ENCODE data around the gene STARD3NL. TPM values are rescaled to one million over a fixed set of nuclear protein-coding genes. Genes with fewer than 3 reads are reported as not detected.
A peak's percentile ranks its signal among the peaks of the same experiment; 100 is the strongest.

STARD3NL gene
- total RNA-seq, 1 experiment from 2014 or later = 30.6 TPM

- no peak for ATAC-seq
- POLR2A ChIA-PET = interaction anchor here (0.6 kb wide), 1 partner anchor 426 kb away, joined by 3 read pairs; no protein-coding TSS in a partner anchor
Observed at GRCh38 chr7:38179776-38180226, 1.8 kb downstream of the STARD3NL start.

GRCh38 chr7:38181111-38181510, 3.1 kb downstream of the STARD3NL start:
- CTCF ChIA-PET = interaction anchor here (0.6 to 2.7 kb wide), 4 partner anchors 35 to 186 kb away, joined by 3 to 11 read pairs (median 4); no protein-coding TSS in a partner anchor
- peaks cover 6% of the 10 kb centered on the region for H3K36me3 Mint-ChIP-seq
- H3K27me3 Mint-ChIP-seq (ENCODE audit: low read depth) = peaks cover 2% of the 10 kb centered on the region; the same call in 1 of the 2 replicates
- H3K4me1 Mint-ChIP-seq = peaks cover 27% of the 10 kb centered on the region
- TF ChIP-seq TP53 (CRISPR knock-in tag; IDR thresholded peaks at IDR 0.05) = no peak
- TF ChIP-seq, protein P1, sequence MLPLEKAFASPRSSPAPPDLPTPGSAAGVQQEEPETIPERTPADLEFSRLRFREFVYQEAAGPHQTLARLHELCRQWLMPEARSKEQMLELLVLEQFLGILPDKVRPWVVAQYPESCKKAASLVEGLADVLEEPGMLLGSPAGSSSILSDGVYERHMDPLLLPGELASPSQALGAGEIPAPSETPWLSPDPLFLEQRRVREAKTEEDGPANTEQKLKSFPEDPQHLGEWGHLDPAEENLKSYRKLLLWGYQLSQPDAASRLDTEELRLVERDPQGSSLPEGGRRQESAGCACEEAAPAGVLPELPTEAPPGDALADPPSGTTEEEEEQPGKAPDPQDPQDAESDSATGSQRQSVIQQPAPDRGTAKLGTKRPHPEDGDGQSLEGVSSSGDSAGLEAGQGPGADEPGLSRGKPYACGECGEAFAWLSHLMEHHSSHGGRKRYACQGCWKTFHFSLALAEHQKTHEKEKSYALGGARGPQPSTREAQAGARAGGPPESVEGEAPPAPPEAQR (CRISPR knock-in tag; IDR thresholded peaks at IDR 0.05) = no peak
- POLR2A ChIA-PET = no interaction called here
- ATAC-seq = no peak
- no peak for DNase-seq (ENCODE audit: low spot score)
- peaks cover 2% of the 10 kb centered on the region for H3K9me3 Mint-ChIP-seq
- H3K27ac Mint-ChIP-seq = no peak overlapping the region
- H3K4me3 Mint-ChIP-seq = no peak overlapping the region

More at GRCh38 chr7:38179776-38180226, 1.8 kb downstream of the STARD3NL start:
- Mint-ChIP-seq H3K27me3 (ENCODE audit: low read depth) (peaks cover 11% of the 10 kb centered on the region), H3K27ac (peak overlapping the region; percentile 1; the same call in 1 of the 2 replicates), H3K9me3 (peaks cover 14% of the 10 kb centered on the region), H3K4me1 (peaks cover 18% of the 10 kb centered on the region), H3K4me3 (peak overlapping the region; percentile 91), H3K36me3 (peaks cover 6% of the 10 kb centered on the region)
- CTCF ChIA-PET = interaction anchor here (0.5 to 1.6 kb wide), 3 partner anchors 36 to 451 kb away, joined by 3 to 6 read pairs (median 5); partner anchors contain the start of gene AMPH
- no peak for DNase-seq (ENCODE audit: low spot score)
- TF ChIP-seq SP1 (CRISPR knock-in tag; conservative IDR thresholded peaks at IDR 0.05) (no peak), E2F4 (CRISPR knock-in tag; IDR thresholded peaks at IDR 0.05; ENCODE audit: borderline replicate concordance, low read depth) (no peak), CTCF (IDR thresholded peaks at IDR 0.05) (no peak), ZNF317 (CRISPR knock-in tag; IDR thresholded peaks at IDR 0.05; ENCODE audit: borderline replicate concordance, low read depth) (no peak), ESRRA (CRISPR knock-in tag; IDR thresholded peaks at IDR 0.05; ENCODE audit: borderline replicate concordance) (no peak), GRHL2 (CRISPR knock-in tag; IDR thresholded peaks at IDR 0.05; ENCODE audit: insufficient replicate concordance, severe bottlenecking) (no peak), ZNF671 (CRISPR knock-in tag; IDR thresholded peaks at IDR 0.05) (no peak)

- H3K9me3 Mint-ChIP-seq = no peaks in the 10 kb centered on the region
- ChIA-PET POLR2A (no interaction called here), CTCF (interaction anchor here (1.0 to 2.7 kb wide), 2 partner anchors 33 to 40 kb away, joined by 3 to 11 read pairs; no protein-coding TSS in a partner anchor)
- H3K4me3 Mint-ChIP-seq = no peak overlapping the region
- H3K27me3 Mint-ChIP-seq (ENCODE audit: low read depth) = no peaks in the 10 kb centered on the region
- no peak for DNase-seq (ENCODE audit: low spot score)
- no peak for ATAC-seq
- no peak overlapping the region for H3K27ac Mint-ChIP-seq
- peaks cover 36% of the 10 kb centered on the region for H3K4me1 Mint-ChIP-seq
- peaks cover 6% of the 10 kb centered on the region for H3K36me3 Mint-ChIP-seq
- TF ChIP-seq ZNF317 (CRISPR knock-in tag; IDR thresholded peaks at IDR 0.05; ENCODE audit: borderline replicate concordance, low read depth) (no peak), ZNF396 (CRISPR knock-in tag; IDR thresholded peaks at IDR 0.05; ENCODE audit: borderline replicate concordance) (no peak), RELA (CRISPR knock-in tag; IDR thresholded peaks at IDR 0.05; ENCODE audit: borderline replicate concordance) (no peak), NR3C1 (CRISPR knock-in tag; conservative IDR thresholded peaks at IDR 0.05; ENCODE audit: low read depth) (no peak), FOXK1 (CRISPR knock-in tag; IDR thresholded peaks at IDR 0.05) (no peak), OVOL2 (CRISPR knock-in tag; IDR thresholded peaks at IDR 0.05; ENCODE audit: borderline replicate concordance) (no peak), ZNF671 (CRISPR knock-in tag; IDR thresholded peaks at IDR 0.05) (no peak), NR2C2 (CRISPR knock-in tag; IDR thresholded peaks at IDR 0.05) (no peak), RORB (CRISPR knock-in tag; IDR thresholded peaks at IDR 0.05) (no peak), ZBTB43 (CRISPR knock-in tag; IDR thresholded peaks at IDR 0.05) (no peak), SP1 (CRISPR knock-in tag; conservative IDR thresholded peaks at IDR 0.05) (no peak), TP53 (CRISPR knock-in tag; IDR thresholded peaks at IDR 0.05) (no peak), ZMAT4 (CRISPR knock-in tag; IDR thresholded peaks at IDR 0.05) (no peak)
- TF ChIP-seq, protein P2, sequence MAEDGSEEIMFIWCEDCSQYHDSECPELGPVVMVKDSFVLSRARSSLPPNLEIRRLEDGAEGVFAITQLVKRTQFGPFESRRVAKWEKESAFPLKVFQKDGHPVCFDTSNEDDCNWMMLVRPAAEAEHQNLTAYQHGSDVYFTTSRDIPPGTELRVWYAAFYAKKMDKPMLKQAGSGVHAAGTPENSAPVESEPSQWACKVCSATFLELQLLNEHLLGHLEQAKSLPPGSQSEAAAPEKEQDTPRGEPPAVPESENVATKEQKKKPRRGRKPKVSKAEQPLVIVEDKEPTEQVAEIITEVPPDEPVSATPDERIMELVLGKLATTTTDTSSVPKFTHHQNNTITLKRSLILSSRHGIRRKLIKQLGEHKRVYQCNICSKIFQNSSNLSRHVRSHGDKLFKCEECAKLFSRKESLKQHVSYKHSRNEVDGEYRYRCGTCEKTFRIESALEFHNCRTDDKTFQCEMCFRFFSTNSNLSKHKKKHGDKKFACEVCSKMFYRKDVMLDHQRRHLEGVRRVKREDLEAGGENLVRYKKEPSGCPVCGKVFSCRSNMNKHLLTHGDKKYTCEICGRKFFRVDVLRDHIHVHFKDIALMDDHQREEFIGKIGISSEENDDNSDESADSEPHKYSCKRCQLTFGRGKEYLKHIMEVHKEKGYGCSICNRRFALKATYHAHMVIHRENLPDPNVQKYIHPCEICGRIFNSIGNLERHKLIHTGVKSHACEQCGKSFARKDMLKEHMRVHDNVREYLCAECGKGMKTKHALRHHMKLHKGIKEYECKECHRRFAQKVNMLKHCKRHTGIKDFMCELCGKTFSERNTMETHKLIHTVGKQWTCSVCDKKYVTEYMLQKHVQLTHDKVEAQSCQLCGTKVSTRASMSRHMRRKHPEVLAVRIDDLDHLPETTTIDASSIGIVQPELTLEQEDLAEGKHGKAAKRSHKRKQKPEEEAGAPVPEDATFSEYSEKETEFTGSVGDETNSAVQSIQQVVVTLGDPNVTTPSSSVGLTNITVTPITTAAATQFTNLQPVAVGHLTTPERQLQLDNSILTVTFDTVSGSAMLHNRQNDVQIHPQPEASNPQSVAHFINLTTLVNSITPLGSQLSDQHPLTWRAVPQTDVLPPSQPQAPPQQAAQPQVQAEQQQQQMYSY (CRISPR knock-in tag; IDR thresholded peaks at IDR 0.05) = no peak
- TF ChIP-seq, protein P3, sequence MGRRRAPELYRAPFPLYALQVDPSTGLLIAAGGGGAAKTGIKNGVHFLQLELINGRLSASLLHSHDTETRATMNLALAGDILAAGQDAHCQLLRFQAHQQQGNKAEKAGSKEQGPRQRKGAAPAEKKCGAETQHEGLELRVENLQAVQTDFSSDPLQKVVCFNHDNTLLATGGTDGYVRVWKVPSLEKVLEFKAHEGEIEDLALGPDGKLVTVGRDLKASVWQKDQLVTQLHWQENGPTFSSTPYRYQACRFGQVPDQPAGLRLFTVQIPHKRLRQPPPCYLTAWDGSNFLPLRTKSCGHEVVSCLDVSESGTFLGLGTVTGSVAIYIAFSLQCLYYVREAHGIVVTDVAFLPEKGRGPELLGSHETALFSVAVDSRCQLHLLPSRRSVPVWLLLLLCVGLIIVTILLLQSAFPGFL (CRISPR knock-in tag; IDR thresholded peaks at IDR 0.05; ENCODE audit: borderline replicate concordance) = no peak
Observed at GRCh38 chr7:38182450-38182849, 4.4 kb downstream of the STARD3NL start.
